T-cell (primary cell): ENCODE data around the gene PPM1M. TPM values are rescaled to one million over a fixed set of nuclear protein-coding genes. Genes with fewer than 3 reads are reported as not detected.

Source experiments
- ATAC-seq, 4 experiments: fragments of 200-7000 bp in 3 of 4; fragments of 150-1000 bp in 1 of 4; cut with Tn5 transposase; replicated peaks in 1 of 4; 1 replicate in 3 of 4; 2 replicates in 1 of 4; pipeline ENCODE4 v1.10.0; 2021; ENCODE audit warnings: moderate library complexity in 3 of 4, mild to moderate bottlenecking in 2 of 4, moderate number of reproducible peaks in 1 of 4
- CTCF ChIA-PET, 2 donors: fragments of 300-600 bp; sonication (Branson Sonifier 250); formaldehyde crosslinking; loops; one replicate each; lab custom pipeline; 2022; ENCODE audit warnings: antibody characterized with exemption in 2 of 2; lab: Charles Lee
- POLR2A ChIA-PET, 2 donors: fragments of 300-600 bp; sonication (Branson Sonifier 250); formaldehyde crosslinking; loops; one replicate each; lab custom pipeline; 2022; ENCODE audit warnings: antibody characterized with exemption in 2 of 2; lab: Charles Lee
- DNase-seq, 35 experiments: peaks; one replicate each; pipeline versions ENCODE4 v3.0.0 to v3.0.0-alpha.2; 2013 to 2023
- H3K27ac ChIP-seq: one replicate; pipeline ENCODE4 v1.5.1; 2013; ENCODE audit warnings: low read length
- H3K27me3 ChIP-seq, 2 experiments: replicated peaks in 1 of 2; 1 replicate in 1 of 2; 2 replicates in 1 of 2; pipeline versions ENCODE4 v1.6.1 to v1.7.0; 2013; ENCODE audit warnings: low read length in 1 of 2, mixed read lengths in 1 of 2; ENCODE audit not compliant: control insufficient read depth in 2 of 2, insufficient read depth in 2 of 2; ENCODE audit errors: extremely low read depth in 1 of 2
- H3K36me3 ChIP-seq, 2 donors: 1 replicate in 1 of 2; 2 replicates in 1 of 2; pipeline versions ENCODE4 v1.6.1 to v1.7.0; 2013; ENCODE audit warnings: low read length in 1 of 2; ENCODE audit not compliant: control insufficient read depth in 2 of 2, insufficient read depth in 1 of 2; ENCODE audit errors: extremely low read depth in 1 of 2
- H3K4me1 ChIP-seq, 2 experiments: 1 replicate in 1 of 2; 2 replicates in 1 of 2; pipeline versions ENCODE4 v1.6.1 to v1.7.0; 2013; ENCODE audit warnings: low read length in 2 of 2, mixed read lengths in 1 of 2; ENCODE audit not compliant: insufficient read depth in 2 of 2, control insufficient read depth in 1 of 2; ENCODE audit errors: extremely low read depth in 1 of 2
- H3K4me3 ChIP-seq, 2 donors: 1 replicate in 1 of 2; 2 replicates in 1 of 2; pipeline versions ENCODE4 v1.5.1 to v1.7.0; 2013; ENCODE audit warnings: mild to moderate bottlenecking in 2 of 2, low read length in 1 of 2, moderate library complexity in 1 of 2; ENCODE audit not compliant: control insufficient read depth in 1 of 2; ENCODE audit errors: extremely low read depth in 1 of 2
- H3K9me3 ChIP-seq: 2 replicates; pipeline ENCODE4 v1.7.0; 2013
- H3K27ac Mint-ChIP-seq, 2 donors: one replicate each; pipeline ENCODE4 v1.8.0; 2020 to 2021; ENCODE audit warnings: mild to moderate bottlenecking in 2 of 2, mixed read lengths in 2 of 2
- H3K27me3 Mint-ChIP-seq, 2 donors: one replicate each; pipeline ENCODE4 v1.8.0; 2021 to 2022; ENCODE audit warnings: mixed read lengths in 2 of 2
- H3K36me3 Mint-ChIP-seq: one replicate; pipeline ENCODE4 v1.8.0; 2021; ENCODE audit warnings: mixed read lengths
- H3K4me1 Mint-ChIP-seq, 3 donors: one replicate each; pipeline ENCODE4 v1.8.0; 2020 to 2022; ENCODE audit warnings: mixed read lengths in 3 of 3, mild to moderate bottlenecking in 1 of 3
- H3K4me3 Mint-ChIP-seq, 3 donors: one replicate each; pipeline ENCODE4 v1.8.0; 2020 to 2022; ENCODE audit warnings: mild to moderate bottlenecking in 3 of 3, mixed read lengths in 3 of 3, moderate library complexity in 3 of 3
- H3K9me3 Mint-ChIP-seq, 3 donors: one replicate each; pipeline ENCODE4 v1.8.0; 2020 to 2022; ENCODE audit warnings: mixed read lengths in 3 of 3
- WGBS: methylation state at CpG from one replicate; pipeline ENCODE4 v1.1.5; 2013; ENCODE audit warnings: missing lambda C conversion rate; ENCODE audit not compliant: insufficient coverage; 5-methylcytosine and 5-hydroxymethylcytosine counted together
- total RNA-seq, 35 experiments: library from RNA in 6 of 35; stranded (reverse) in 6 of 35; fragments of 120-200 nt in 1 of 35; gene quantifications; one replicate each; pipeline versions ENCODE4 v1.2.1 to v1.2.4 and lab custom pipeline; 2013 to 2026

PPM1M gene
- total RNA-seq, 5 donors from 2014 or later (not counting 1 experiment from before 2014, with no cell fraction given) = 63.4 to 78.1 (median 73.4) TPM

DNA sequence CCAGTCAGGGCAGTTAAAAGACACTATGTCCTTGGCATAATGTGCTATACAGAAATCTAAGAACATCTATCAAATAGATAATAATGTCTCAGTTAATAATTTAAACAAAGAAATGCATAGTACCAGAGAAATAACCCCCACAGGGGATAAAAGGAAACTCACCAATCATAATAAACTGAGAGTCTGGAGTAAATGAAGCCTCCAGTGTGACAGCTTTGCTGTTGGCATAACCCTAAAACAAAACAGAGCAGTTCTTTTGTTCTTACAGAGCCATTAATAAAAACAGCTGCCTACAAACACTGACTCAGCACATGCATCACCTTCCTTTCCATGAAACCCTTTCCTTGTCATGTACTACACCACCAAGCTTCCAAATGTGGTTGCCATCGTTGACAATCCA lies 13.5 kb downstream of the PPM1M start:
- WGBS = no CpG with 5 or more reads among the region's 1 CpG
- Histone ChIP-seq H3K27ac (peak overlapping the region; percentile 35), H3K9me3 (no peaks in the 10 kb centered on the region), H3K4me3 (no peak overlapping the region), H3K27me3 (no peaks in the 10 kb centered on the region), H3K36me3 (peaks cover 2 to 88% of the 10 kb centered on the region in 2 donors), H3K4me1 (peaks cover 65 to 74% of the 10 kb centered on the region in 2 experiments)
- ATAC-seq (no peak), DNase-seq (no peak)
- H3K9me3 Mint-ChIP-seq = no peaks in the 10 kb centered on the region
- H3K27ac Mint-ChIP-seq = peak overlapping the region; percentile 97 to 99
- no peak overlapping the region for H3K4me3 Mint-ChIP-seq
- no peaks in the 10 kb centered on the region for H3K27me3 Mint-ChIP-seq
- POLR2A ChIA-PET = interaction anchor here in 1 of 2 donors (0.5 to 1.4 kb wide), 3 partner anchors 12 to 286 kb away, joined by 3 to 6 read pairs (median 5); no protein-coding TSS in a partner anchor
- CTCF ChIA-PET = interaction anchor here in 1 of 2 donors (1.7 kb wide), 1 partner anchor 18 kb away, joined by 5 read pairs; no protein-coding TSS in a partner anchor
- H3K4me1 Mint-ChIP-seq = peaks cover 93 to 95% (median 94%) of the 10 kb centered on the region in 3 donors
- H3K36me3 Mint-ChIP-seq = peaks cover 73% of the 10 kb centered on the region

DNA sequence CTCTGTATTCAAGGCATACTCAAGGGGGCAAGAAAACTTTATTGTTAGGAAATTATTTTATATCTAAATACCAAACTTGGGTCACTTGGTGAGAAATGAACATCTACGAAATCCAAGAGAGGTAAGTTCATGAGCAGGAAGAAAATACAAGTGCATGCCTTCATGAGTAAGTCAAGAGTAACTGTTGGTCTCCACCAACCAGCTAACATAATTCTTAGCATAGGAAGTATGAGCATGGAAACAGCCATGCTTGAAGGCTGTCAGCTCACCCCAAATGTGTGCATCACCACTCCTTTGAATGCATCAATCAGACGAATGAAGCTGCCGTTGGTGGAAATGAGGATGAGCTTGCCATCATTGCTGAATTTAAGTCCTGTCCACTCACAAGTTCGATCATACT lies 13.9 kb downstream of the PPM1M start:
- no peaks in the 10 kb centered on the region for H3K27me3 ChIP-seq
- POLR2A ChIA-PET = interaction anchor here (0.5 to 1.4 kb wide), 5 partner anchors 10 to 286 kb away, joined by 3 to 6 read pairs (median 5); no protein-coding TSS in a partner anchor
- ATAC-seq (no peak), DNase-seq (no peak)
- H3K27me3 Mint-ChIP-seq = no peaks in the 10 kb centered on the region
- peaks cover 94 to 95% (median 94%) of the 10 kb centered on the region in 3 donors for H3K4me1 Mint-ChIP-seq
- H3K27ac ChIP-seq = peak overlapping the region; percentile 35
- CTCF ChIA-PET = interaction anchor here in 1 of 2 donors (0.8 to 2.4 kb wide), 4 partner anchors 18 to 80 kb away, joined by 3 to 11 read pairs (median 4); no protein-coding TSS in a partner anchor
- no peak overlapping the region for H3K4me3 Mint-ChIP-seq
- no peaks in the 10 kb centered on the region for H3K9me3 ChIP-seq
- peaks cover 65 to 69% of the 10 kb centered on the region in 2 experiments for H3K4me1 ChIP-seq
- peaks cover 3 to 92% of the 10 kb centered on the region in 2 donors for H3K36me3 ChIP-seq
- no peaks in the 10 kb centered on the region for H3K9me3 Mint-ChIP-seq
- peak overlapping the region; percentile 97 to 99 for H3K27ac Mint-ChIP-seq
- peaks cover 77% of the 10 kb centered on the region for H3K36me3 Mint-ChIP-seq
- no CpG with 5 or more reads among the region's 4 CpGs for WGBS
- no peak overlapping the region for H3K4me3 ChIP-seq

DNA sequence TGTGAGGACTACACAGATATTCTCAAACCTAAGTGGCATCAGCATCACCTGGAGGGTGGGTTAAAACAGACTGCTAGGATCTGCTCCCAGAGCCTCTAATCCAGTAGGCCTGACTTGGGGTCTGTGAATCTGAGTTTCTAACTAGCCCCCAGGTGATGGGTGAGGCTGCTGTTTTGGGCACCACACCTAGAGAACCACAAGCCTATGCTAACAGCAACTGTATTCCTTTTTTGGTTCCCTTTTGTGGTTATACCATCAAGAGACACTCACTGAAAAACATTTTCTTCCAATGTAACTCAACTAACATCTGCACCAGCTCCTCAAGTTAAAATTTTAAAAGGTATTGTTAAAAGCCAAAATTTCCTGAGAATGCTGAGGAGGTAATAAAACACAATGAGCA lies 16.9 kb downstream of the PPM1M start:
- peaks cover 44 to 51% of the 10 kb centered on the region in 2 experiments for H3K4me1 ChIP-seq

DNA sequence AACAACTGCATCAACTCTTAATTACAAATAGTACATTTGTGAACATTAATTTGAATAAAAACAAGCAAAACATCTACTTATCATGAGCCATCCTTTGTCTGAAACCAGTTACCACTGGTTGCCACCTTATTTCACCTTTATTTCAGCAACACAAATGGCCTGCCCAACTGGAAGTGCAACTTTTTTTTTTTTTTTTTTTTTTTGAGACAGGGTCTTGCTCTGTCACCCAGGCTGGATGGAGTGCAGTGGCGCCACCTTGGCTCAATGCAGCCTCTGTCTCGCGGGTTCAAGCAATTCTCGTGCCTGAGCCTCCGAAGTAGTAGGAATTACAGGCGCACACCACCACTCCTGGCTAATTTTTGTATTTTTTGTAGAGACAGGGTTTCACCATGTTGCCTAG lies 19.8 kb downstream of the PPM1M start:
- Mint-ChIP-seq H3K36me3 (peaks cover 66% of the 10 kb centered on the region), H3K4me3 (no peak overlapping the region), H3K9me3 (no peaks in the 10 kb centered on the region), H3K4me1 (peaks cover 77 to 91% (median 90%) of the 10 kb centered on the region in 3 donors), H3K27me3 (no peaks in the 10 kb centered on the region), H3K27ac (peak overlapping the region; percentile 61 to 97)
- CTCF ChIA-PET = no interaction called here
- peaks cover 51 to 62% of the 10 kb centered on the region in 2 experiments for H3K4me1 ChIP-seq
- H3K27ac ChIP-seq = peak overlapping the region; percentile 33
- no peaks in the 10 kb centered on the region for H3K27me3 ChIP-seq
- no CpG with 5 or more reads among the region's 6 CpGs for WGBS
- DNase-seq (no peak), ATAC-seq (no peak)
- no peaks in the 10 kb centered on the region for H3K9me3 ChIP-seq
- H3K36me3 ChIP-seq = peaks cover 3 to 90% of the 10 kb centered on the region in 2 donors
- H3K4me3 ChIP-seq = no peak overlapping the region
- POLR2A ChIA-PET = no interaction called here

More for the DNA sequence above, 16.9 kb downstream of the PPM1M start:
- POLR2A ChIA-PET = no interaction called here
- Mint-ChIP-seq H3K9me3 (no peaks in the 10 kb centered on the region), H3K27ac (peak overlapping the region; percentile 79 to 97), H3K27me3 (no peaks in the 10 kb centered on the region), H3K4me1 (peaks cover 79 to 89% (median 87%) of the 10 kb centered on the region in 3 donors), H3K4me3 (peak overlapping the region; percentile 8 to 57 (median 24)), H3K36me3 (peaks cover 82% of the 10 kb centered on the region)
- CTCF ChIA-PET = interaction anchor here (0.6 to 1.2 kb wide), 4 partner anchors 9 to 43 kb away, joined by 3 to 12 read pairs (median 3); partner anchors contain the start of gene WDR82 (in 1 of the 2)
- Histone ChIP-seq H3K4me3 (peak overlapping the region in 1 of 2 donors; percentile 30), H3K36me3 (peaks cover 3 to 93% of the 10 kb centered on the region in 2 donors), H3K27ac (peak overlapping the region; percentile 63), H3K27me3 (no peaks in the 10 kb centered on the region), H3K9me3 (no peaks in the 10 kb centered on the region)
- DNase-seq = no peak
- peak; percentile 54 to 85 (median 78) for ATAC-seq

GRCh38 chr3:52268036-52268435 lies 22.5 kb downstream of the PPM1M start:
- no peak overlapping the region for H3K4me3 ChIP-seq
- H3K27ac ChIP-seq = peak overlapping the region; percentile 80
- peak; percentile 46 to 75 (median 70) for ATAC-seq
- peaks cover 51 to 60% of the 10 kb centered on the region in 2 experiments for H3K4me1 ChIP-seq
- Mint-ChIP-seq H3K4me1 (peaks cover 77 to 90% (median 90%) of the 10 kb centered on the region in 3 donors), H3K27me3 (no peaks in the 10 kb centered on the region), H3K27ac (peak overlapping the region; percentile 84 to 92), H3K4me3 (peak overlapping the region; percentile 59 to 64 (median 60)), H3K36me3 (peaks cover 55% of the 10 kb centered on the region), H3K9me3 (no peaks in the 10 kb centered on the region)
- H3K9me3 ChIP-seq = no peaks in the 10 kb centered on the region
- H3K36me3 ChIP-seq = peaks cover 5 to 72% of the 10 kb centered on the region in 2 donors
- ChIA-PET CTCF (interaction anchor here in 1 of 2 donors (1.0 to 1.2 kb wide), 2 partner anchors 12 to 29 kb away, joined by 3 read pairs; partner anchors contain the start of gene TWF2), POLR2A (no interaction called here)
- WGBS = 42% methylated on average over 4 of the region's 7 CpGs
- no peaks in the 10 kb centered on the region for H3K27me3 ChIP-seq
- DNase-seq = peak in 10 of 35 experiments; percentile 27 to 64 (median 44)

GRCh38 chr3:52269776-52270175 lies 24.2 kb downstream of the PPM1M start:
- H3K4me3 ChIP-seq = no peak overlapping the region
- H3K4me1 ChIP-seq = peaks cover 47 to 64% of the 10 kb centered on the region in 2 experiments
- H3K36me3 ChIP-seq = peaks cover 2 to 63% of the 10 kb centered on the region in 2 donors

More at GRCh38 chr3:52269776-52270175, 24.2 kb downstream of the PPM1M start:
- ChIA-PET POLR2A (interaction anchor here in 1 of 2 donors (0.7 kb wide), 1 partner anchor 10 kb away, joined by 3 read pairs; no protein-coding TSS in a partner anchor), CTCF (interaction anchor here in 1 of 2 donors (1.3 to 1.6 kb wide), 2 partner anchors 8 to 29 kb away, joined by 5 read pairs; no protein-coding TSS in a partner anchor)
- Mint-ChIP-seq H3K9me3 (no peaks in the 10 kb centered on the region), H3K4me1 (peaks cover 77 to 90% (median 89%) of the 10 kb centered on the region in 3 donors), H3K36me3 (peaks cover 48% of the 10 kb centered on the region), H3K27ac (peak overlapping the region; percentile 92 to 93), H3K4me3 (peak overlapping the region; percentile 84 to 92 (median 89)), H3K27me3 (no peaks in the 10 kb centered on the region)
- WGBS = 17% methylated on average over 1 of the region's 3 CpGs
- H3K27me3 ChIP-seq = no peaks in the 10 kb centered on the region
- ATAC-seq = no peak
- no peaks in the 10 kb centered on the region for H3K9me3 ChIP-seq
- peak overlapping the region; percentile 80 for H3K27ac ChIP-seq
- no peak for DNase-seq
